ENCODE data around the gene TTLL9. TPM values are rescaled to one million over a fixed set of nuclear protein-coding genes. Genes with fewer than 3 reads are reported as not detected.

The TTLL9 gene
- total and polyA plus RNA-seq, 2 of the 13 experiments (the other 11 are each of a cell fraction or from before 2014, with no cell fraction given): not detected

DNA sequence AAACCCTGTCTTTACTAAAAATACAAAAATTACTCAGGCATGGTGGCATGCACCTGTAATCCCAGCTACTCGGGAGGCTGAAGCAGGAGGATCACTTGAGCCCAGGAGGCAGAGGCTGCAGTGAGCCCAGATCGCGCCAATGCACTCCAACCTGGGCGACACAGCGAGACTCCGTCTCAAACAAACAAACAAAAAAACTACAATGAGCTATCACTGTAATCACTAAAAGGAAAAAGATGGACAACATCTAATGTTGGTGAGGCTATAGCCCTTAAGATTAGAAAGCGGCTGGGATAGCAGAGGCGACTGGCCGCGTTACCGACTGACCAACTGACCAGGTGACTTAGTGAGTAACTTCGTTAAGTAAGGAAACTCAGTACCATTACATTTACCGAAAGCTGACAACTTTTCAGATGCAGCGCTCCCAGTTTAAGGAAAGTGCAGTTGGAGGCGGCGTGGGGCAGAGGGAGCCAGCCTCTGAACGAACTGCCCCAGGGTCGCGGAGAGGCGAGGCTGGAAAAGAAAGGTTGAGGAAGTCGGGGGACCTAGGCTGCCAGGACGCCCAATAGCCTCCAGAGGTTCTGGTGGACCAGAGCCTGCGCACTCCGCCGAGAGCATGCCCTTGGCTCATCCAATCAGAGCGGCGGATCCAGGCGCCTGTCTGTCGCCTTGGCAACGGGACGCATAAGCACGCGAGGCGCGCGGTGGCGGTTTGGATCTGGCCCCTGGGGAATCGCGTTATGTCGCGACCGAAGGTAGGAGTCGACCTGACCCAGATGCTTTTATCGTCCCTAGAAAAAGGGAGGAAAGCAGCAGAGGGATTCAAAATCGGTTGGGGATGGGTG lies 8.9 kb downstream of the TTLL9 start (continued):
- TF ChIP-seq, protein P1, sequence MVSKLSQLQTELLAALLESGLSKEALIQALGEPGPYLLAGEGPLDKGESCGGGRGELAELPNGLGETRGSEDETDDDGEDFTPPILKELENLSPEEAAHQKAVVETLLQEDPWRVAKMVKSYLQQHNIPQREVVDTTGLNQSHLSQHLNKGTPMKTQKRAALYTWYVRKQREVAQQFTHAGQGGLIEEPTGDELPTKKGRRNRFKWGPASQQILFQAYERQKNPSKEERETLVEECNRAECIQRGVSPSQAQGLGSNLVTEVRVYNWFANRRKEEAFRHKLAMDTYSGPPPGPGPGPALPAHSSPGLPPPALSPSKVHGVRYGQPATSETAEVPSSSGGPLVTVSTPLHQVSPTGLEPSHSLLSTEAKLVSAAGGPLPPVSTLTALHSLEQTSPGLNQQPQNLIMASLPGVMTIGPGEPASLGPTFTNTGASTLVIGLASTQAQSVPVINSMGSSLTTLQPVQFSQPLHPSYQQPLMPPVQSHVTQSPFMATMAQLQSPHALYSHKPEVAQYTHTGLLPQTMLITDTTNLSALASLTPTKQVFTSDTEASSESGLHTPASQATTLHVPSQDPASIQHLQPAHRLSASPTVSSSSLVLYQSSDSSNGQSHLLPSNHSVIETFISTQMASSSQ (IDR thresholded peaks at IDR 0.05; ENCODE audit: low read depth): no peak
- TF ChIP-seq, protein P1 (CRISPR knock-in tag; IDR thresholded peaks at IDR 0.05; ENCODE audit: borderline replicate concordance): 0 out of 2 replicates have a peak, but pooled peaks have one; percentile 53
- no peak for TF ChIP-seq CENPBD1 (CRISPR knock-in tag; IDR thresholded peaks at IDR 0.05; ENCODE audit: borderline replicate concordance, low read depth)
- TF ChIP-seq, protein P2, sequence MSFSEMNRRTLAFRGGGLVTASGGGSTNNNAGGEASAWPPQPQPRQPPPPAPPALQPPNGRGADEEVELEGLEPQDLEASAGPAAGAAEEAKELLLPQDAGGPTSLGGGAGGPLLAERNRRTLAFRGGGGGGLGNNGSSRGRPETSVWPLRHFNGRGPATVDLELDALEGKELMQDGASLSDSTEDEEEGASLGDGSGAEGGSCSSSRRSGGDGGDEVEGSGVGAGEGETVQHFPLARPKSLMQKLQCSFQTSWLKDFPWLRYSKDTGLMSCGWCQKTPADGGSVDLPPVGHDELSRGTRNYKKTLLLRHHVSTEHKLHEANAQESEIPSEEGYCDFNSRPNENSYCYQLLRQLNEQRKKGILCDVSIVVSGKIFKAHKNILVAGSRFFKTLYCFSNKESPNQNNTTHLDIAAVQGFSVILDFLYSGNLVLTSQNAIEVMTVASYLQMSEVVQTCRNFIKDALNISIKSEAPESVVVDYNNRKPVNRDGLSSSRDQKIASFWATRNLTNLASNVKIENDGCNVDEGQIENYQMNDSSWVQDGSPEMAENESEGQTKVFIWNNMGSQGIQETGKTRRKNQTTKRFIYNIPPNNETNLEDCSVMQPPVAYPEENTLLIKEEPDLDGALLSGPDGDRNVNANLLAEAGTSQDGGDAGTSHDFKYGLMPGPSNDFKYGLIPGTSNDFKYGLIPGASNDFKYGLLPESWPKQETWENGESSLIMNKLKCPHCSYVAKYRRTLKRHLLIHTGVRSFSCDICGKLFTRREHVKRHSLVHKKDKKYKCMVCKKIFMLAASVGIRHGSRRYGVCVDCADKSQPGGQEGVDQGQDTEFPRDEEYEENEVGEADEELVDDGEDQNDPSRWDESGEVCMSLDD (CRISPR knock-in tag; IDR thresholded peaks at IDR 0.05; ENCODE audit: borderline replicate concordance): no peak
- TF ChIP-seq HNRNPLL (IDR thresholded peaks at IDR 0.05; ENCODE audit: low read depth, low read length, poor library complexity, severe bottlenecking): peak; percentile 75
- peak; percentile 82; the same call in 1 of the 2 replicates for TF ChIP-seq ZNF619 (CRISPR knock-in tag; IDR thresholded peaks at IDR 0.05)
- TF ChIP-seq KLF9 (CRISPR knock-in tag; IDR thresholded peaks at IDR 0.05; ENCODE audit: low read depth): peak; percentile 24; the same call in 1 of the 2 replicates
- no peak for TF ChIP-seq CENPT (CRISPR knock-in tag; IDR thresholded peaks at IDR 0.05; ENCODE audit: low read depth)
- TF ChIP-seq ZNF12 (CRISPR knock-in tag; IDR thresholded peaks at IDR 0.05): 0 out of 2 replicates have a peak, but pooled peaks have one; percentile 7
- TF ChIP-seq, protein P3, sequence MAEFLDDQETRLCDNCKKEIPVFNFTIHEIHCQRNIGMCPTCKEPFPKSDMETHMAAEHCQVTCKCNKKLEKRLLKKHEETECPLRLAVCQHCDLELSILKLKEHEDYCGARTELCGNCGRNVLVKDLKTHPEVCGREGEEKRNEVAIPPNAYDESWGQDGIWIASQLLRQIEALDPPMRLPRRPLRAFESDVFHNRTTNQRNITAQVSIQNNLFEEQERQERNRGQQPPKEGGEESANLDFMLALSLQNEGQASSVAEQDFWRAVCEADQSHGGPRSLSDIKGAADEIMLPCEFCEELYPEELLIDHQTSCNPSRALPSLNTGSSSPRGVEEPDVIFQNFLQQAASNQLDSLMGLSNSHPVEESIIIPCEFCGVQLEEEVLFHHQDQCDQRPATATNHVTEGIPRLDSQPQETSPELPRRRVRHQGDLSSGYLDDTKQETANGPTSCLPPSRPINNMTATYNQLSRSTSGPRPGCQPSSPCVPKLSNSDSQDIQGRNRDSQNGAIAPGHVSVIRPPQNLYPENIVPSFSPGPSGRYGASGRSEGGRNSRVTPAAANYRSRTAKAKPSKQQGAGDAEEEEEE (CRISPR knock-in tag; IDR thresholded peaks at IDR 0.05; ENCODE audit: borderline replicate concordance): no peak
- TF ChIP-seq, protein P4, sequence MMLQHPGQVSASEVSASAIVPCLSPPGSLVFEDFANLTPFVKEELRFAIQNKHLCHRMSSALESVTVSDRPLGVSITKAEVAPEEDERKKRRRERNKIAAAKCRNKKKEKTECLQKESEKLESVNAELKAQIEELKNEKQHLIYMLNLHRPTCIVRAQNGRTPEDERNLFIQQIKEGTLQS (CRISPR knock-in tag; IDR thresholded peaks at IDR 0.05): no peak
- 0 out of 2 replicates have a peak, but pooled peaks have one; percentile 2 for TF ChIP-seq ZNF572 (CRISPR knock-in tag; IDR thresholded peaks at IDR 0.05)
- peak; percentile 21; the same call in 1 of the 2 replicates for TF ChIP-seq ARID2 (CRISPR knock-in tag; IDR thresholded peaks at IDR 0.05; ENCODE audit: borderline replicate concordance)
- TF ChIP-seq ZNF282 (IDR thresholded peaks at IDR 0.05; ENCODE audit: partially characterized antibody): no peak

Data from HepG2 (cell line).